Mammary epithelial cell (primary cell): ENCODE measurements around the gene SOS2.

Experiments
- CTCF ChIP-seq, 2 donors: IDR thresholded peaks in 1 of 2; conservative IDR thresholded peaks in 1 of 2; 2 replicates each; pipeline ENCODE4 v1.5.1; 2011 to 2012; ENCODE audit warnings: inconsistent platforms in 2 of 2, low read length in 2 of 2, mild to moderate bottlenecking in 2 of 2, control low read depth in 1 of 2, low read depth in 1 of 2; ENCODE audit not compliant: insufficient read depth in 1 of 2; ENCODE audit errors: extremely low read depth in 1 of 2
- EZH2 ChIP-seq: IDR thresholded peaks from 2 replicates; pipeline ENCODE4 v1.6.1; 2012; ENCODE audit warnings: low read length, inconsistent platforms, borderline replicate concordance

GRCh38 chr14:50116966-50117365 is 114.4 kb downstream of the SOS2 start:
- TF ChIP-seq CTCF (conservative IDR thresholded peaks at IDR 0.05 in 1 of 2, IDR thresholded peaks at IDR 0.05 in 1 of 2; ENCODE audit: extremely low read depth in 1 of 2, insufficient read depth in 1 of 2, low read depth in 1 of 2, low read length in 2 of 2) (no peak), EZH2 (no peak)
